Stimulated activated CD4-positive, alpha-beta T cell treated with anti-CD3 and anti-CD28 coated beads, TNF-alpha, amount 100 ng/mL, for 1 hour (primary cell): ENCODE results near the gene SPDL1.

Experiments
- DNase-seq, 3 donors: peaks; one replicate each; pipeline ENCODE4 v3.0.0-alpha.2; 2020; ENCODE audit warnings: low read depth in 3 of 3, low spot score in 1 of 3

The SPDL1 gene, protein sequence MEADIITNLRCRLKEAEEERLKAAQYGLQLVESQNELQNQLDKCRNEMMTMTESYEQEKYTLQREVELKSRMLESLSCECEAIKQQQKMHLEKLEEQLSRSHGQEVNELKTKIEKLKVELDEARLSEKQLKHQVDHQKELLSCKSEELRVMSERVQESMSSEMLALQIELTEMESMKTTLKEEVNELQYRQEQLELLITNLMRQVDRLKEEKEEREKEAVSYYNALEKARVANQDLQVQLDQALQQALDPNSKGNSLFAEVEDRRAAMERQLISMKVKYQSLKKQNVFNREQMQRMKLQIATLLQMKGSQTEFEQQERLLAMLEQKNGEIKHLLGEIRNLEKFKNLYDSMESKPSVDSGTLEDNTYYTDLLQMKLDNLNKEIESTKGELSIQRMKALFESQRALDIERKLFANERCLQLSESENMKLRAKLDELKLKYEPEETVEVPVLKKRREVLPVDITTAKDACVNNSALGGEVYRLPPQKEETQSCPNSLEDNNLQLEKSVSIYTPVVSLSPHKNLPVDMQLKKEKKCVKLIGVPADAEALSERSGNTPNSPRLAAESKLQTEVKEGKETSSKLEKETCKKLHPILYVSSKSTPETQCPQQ

DNA sequence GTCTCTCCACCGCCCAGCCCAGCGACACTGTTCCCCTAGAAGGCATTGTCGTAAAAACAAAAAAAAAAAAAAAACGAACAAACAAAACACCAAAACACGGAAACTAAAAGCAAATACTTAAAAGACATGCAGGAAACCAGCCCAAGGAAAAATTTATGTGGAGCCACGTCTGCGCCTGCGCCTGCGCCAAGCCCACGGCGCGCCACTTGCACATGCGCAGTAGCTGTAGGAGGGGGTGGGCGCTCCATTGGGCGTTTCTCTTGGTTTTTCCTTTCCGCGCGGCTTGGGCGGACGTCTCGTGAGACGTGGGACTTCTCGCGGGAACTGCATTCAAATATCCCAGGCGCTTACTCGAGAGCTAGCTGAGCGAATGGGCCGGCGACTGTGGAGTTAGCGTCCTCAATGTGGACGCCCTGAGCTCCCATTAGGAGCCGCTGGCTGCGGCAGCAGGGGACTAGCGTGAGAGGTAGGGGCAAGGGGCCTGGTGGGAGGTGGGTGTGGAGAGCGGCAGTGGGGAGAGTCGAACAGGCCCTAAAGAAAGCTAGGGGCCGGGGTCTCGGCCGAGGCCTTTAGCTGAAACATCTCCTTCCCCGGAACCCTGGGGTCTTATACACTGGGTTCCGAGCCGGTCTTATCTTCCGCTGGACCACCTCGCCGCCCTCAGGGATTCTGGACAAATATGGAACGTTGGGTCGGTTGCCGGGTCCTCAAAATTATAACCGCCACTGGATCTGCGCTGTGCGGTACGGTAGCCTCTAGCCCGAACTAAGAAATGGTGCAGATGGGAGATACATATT is at the start of gene SPDL1:
SPDL1 (plus strand) TSS at position 350 of the 797 bp plus-strand sequence. CDS start 4,644 bp downstream, outside the sequence.
- DNase-seq = peak; percentile 81 to 90 (median 87)

DNA sequence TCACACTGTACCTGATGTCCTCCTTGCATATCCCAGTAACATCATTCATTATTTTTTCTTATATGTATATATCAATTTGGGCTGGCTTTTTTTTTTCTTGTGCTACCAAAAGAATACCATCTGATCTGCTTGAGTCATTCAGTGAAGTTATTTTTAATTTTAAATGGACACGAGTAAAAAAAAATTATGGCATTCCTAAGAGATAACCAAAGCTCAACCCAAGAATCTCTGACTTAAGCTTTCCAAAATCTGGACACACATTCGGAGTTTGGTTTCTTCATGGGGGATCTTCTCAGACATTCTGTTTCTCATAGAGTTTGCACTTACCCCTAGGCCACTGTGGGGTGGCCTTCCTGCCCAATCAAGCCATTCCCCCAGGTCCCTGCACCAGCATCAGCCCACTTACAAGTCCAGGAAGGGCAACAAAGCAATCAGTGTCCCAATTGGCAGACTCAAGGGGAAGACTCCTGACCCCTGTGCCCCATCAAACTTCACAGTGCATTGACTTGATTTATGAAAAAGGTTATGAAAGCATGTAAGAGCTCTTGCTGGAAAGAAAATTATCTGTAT is 49.2 kb upstream of the SPDL1 start:
- no peak for DNase-seq

DNA sequence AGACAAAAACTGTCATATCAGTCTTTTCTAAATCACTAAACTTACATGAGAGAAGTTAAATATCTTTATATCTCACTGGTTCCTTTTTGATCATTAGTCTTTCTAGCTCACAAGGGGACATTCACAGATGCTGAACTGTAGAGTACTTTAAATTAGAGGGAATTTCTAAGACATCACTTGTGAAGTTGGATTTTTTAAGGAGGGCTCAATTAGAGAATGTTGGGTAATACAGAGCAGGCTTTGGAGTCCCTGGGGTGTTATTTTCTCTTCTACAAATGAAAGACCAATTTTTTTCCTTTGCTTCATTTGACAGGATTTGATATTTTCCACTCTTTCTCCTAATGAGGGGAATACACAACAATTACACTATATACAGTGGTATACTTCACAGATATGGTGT is 48.6 kb upstream of the SPDL1 start:
- DNase-seq = no peak

DNA sequence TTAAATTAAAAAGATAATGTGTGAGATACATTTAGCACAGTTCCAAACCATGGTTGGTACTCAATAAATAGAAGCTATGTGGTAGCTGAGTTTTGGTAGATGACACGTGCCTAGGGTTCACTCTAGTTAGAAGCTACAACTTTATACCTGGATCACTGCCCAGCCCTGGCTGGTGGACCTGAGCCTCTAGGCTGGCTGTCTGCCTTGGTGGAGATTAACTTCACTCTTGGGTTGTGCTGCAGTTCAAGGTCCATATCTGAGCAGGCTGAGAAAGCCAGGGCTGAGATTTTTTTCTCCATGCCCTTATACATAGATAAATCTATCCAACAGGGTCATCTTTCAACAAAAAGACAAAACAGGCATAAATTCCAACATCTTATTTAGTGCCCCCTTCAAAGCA is 44.6 kb upstream of the SPDL1 start:
- no peak for DNase-seq

DNA sequence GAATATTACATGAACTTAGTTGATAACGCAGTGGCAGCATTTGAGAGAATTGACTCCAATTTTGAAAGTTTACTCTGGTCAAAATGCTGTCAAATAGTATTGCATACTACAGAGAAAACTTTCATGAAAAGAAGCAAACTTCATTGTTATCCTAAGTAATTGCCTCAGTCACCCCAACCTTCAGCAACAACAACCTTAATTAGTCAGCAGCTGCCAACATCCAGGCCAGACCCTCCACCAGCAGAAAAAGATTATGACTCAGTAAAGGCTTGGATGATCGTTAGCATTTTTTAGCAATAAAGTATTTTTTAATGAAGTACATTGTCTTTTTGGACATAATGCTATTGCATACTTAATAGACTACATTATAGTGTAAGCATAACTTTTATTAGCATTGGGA is 40.8 kb upstream of the SPDL1 start:
- no peak for DNase-seq

DNA sequence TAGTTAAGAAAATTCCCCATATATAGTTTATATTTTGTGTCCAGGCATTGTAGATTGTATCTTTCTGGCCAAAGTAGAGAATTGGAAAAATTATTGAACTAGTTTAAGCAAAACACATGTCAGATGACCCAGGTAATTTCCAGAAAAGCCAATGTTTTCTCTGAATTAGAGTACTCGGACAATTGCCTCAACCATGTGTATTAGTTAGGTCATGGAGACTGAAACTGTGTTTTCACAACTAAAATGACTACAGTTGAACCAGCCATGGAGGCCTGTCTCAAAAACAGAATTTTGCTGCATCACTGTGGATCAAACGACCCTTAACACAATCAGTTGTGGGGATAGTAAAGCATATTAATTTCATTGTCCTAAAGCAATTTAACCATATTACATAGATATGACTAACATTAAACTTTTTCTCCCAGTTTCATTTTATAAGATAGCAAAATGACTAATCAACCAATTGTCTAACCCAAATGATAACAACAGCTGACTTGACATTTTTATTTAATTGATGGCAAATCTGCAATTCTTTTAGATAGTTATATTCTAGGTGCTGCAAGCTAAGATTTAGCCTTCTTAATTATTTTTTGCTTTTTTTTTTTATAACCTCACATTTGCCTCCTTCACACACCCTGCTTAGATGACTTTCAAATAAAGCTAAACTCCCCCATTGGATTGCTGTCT is 39.2 kb upstream of the SPDL1 start:
- DNase-seq = no peak

DNA sequence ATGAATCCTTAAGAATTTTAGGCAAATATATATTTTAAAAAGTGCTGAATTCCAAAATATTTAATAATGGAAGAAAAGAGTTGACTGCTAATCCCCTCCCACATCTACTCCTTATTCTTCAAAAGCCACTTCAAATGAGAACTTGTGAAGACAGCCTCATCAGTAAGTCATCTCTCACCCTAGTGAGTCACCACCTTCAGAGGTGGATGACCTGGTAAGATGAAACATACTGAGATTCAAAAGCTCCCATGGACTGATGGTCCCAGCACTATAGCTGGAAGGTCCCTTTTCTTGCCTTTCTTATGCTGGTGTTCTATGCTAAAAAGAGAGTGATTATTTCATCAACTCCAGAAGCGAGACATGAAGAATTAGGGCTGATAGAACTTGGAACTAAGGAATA is 37.8 kb upstream of the SPDL1 start:
- DNase-seq = no peak

DNA sequence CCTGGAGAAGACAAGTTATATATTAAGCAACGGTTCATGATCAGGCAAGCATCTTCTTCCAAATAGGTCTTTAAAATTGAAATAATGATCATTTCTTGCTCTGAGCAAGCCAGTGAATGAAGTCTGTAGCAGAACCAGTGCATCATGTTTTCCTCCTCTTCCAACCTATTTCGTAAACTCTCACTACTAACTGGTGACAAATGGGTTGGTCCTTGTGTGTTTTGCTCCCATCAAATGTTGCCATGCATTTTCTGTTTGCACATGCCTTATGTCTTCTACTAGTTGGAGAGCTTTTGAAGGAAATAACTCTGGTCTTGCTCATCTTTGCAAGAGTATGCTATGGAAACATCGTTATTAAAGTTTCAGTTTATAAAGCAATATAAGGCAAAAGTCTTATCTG is 37.2 kb upstream of the SPDL1 start:
- DNase-seq = no peak

DNA sequence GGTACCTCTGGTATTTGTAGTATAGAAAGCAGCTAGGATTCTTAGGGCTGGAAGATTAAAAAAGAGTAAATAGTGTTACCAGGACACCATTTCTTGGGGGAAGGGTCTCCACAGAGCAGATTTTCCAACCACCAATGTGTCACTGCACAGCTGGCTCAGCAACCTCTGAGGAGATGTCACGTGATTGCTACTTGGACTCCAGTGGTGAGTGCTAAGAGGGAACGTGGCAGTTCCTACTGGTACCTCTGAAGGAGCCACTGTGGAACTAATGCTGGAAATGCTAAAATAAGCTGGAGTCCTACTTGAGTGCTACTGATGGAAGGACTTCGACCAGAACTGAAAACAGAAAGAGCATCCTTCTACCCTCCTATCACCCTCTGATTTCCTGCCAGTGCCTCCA is 36.1 kb upstream of the SPDL1 start:
- DNase-seq = no peak

DNA sequence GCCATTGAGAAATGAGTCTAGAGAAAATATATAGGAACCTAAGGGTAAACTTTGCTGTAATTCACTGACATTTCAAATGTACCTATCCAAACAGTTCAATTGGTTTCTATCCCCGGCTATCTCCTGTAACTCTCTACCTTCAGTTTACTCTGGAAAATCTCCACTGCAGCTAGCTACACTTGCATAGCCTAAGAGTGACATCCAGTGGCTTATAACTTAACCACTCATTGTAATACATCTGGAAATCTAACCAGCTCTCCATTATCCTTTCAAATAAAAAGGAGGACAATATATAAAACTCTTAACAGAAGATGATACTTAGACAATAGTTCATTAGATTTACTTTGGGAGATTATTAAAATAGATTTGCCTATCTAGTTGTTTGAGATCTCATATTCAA is 35.3 kb upstream of the SPDL1 start:
- no peak for DNase-seq

DNA sequence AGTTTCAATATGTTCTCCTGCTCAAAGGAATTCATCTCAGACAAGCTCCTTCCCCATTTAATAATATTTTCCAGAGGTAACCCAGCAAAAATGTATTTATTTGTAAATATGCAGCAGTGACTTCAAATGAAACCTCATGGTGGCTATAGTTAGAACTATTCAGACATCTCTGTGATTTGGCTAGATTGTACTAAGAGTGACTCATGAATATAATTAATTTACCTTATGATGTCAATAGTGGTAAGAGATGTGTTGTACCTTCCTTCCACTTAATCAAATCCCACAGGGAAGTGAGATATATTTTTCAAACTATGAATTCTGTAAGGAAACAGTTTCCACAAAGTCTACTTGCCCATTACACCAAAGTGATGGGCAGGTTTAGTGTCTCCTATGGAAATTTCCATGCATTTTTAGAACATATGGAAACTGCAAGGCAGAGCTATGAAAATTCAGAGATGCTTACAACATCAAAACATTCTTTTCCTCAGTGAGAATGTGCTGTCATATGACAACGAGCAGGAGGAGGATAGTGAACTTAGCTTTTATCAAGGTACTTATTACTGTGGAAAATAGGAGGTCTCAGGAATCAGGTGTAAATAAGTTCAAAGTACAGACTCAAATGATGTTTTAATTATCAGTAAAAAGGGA is 34.0 kb upstream of the SPDL1 start:
- DNase-seq = no peak

DNA sequence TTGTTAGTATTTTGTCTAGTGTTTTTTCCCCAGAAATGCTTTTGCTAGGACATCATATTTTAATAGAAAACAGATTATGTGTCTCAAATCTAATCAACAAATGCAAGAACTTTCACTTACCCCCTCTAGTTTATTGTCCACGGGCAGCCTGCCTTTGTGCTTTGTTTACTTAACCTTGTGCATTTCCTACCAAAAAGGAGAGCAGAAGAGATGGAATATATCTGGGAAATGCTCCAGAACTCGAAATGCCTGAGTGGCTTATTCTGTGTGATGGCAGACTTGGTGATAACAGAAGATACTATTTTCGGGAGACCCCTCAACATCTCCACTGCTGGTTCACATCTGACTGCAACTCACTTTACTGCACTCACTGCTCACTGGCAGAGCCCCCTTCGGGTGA is 33.3 kb upstream of the SPDL1 start:
- DNase-seq = no peak

DNA sequence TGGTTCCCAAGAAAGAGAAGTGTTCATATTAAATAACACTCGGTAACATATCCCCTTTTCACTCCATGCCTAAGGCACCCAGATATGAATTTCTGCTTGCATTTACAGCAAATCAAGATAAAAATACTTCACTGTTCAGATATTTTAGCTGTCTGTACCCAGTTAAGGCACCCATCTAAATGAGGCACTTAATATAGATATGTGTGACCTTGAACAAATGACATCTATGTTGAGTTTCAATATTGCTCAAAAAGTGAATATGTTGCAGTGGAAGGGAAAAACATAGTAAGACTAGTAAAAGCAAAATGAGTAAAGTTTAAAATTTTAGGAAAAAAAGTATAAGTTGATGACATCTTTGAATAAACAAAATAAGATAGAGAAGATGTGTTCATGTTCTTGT is 32.4 kb upstream of the SPDL1 start:
- no peak for DNase-seq

DNA sequence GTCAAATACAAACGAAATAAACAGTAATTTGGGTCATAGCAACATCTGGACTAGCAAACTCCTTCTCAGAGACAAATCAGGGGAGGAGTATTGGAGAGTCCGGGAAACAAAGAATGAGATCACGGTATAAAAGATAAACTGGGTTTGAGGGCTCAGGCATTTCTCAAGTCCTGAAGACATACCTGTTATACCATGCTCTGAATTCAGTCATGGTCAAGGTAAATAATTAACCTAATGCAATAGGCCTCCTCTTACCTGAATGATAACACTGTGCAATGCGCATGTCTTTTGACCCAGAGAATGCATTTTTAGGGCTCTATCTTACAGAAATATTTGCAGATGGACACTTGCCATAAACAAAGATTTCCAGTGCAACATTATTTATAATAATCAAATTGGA is 31.9 kb upstream of the SPDL1 start:
- no peak for DNase-seq

DNA sequence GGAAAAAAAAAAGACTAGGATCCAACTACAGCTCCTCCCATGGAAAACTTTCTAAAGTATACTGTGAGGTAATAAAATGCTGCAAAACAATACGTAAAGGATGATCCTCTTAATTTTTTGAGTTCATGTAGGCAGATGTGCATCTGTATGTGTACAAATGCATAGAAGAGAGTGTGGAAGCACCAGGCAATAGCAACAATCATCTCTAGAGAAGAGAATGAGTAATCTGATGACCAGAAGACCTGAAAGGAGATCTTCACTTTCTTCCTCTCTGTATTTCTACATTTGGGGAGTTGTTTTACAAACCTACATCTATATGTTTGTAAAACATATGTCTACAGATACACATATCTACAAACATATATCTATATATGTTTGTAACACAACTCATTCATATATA is 29.3 kb upstream of the SPDL1 start:
- no peak for DNase-seq

DNA sequence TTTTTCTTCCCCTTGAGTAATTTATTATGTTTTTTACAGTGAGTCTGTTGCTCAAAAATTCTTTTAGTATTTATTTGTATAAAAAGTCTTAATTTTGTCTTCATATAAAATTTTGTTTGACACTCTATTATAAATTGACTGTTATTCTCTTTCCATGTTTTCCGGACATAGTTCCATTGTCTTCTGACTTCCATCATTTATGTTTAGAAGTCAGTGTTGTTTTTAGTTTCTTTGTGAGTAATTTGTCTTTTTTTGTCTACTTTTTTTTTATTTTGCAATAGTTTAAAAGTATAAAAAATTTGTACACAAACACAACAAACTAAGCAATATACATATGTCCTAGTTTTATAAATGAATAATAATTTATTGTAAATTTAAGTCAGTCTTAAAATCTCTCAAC is 25.7 kb upstream of the SPDL1 start:
- no peak for DNase-seq

DNA sequence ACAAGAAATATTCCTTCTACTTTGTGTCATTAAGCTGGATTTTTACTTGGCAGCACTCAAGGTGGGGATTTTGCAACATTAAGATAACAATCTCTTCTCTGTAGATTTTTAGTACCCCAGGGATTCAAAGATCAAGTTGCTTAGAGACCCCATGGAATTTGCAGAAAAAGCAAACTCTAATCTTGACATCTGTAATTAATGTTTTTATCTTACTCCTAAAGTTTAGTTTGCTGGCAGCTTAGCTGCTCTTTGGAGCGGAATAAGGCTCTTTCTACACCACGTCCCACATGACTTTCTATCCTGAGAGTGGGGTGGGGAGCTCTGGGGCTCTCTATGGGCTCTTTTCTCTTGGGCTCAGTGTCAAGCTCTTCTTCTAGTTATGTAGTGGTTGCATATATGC is 21.7 kb upstream of the SPDL1 start:
- DNase-seq = no peak

DNA sequence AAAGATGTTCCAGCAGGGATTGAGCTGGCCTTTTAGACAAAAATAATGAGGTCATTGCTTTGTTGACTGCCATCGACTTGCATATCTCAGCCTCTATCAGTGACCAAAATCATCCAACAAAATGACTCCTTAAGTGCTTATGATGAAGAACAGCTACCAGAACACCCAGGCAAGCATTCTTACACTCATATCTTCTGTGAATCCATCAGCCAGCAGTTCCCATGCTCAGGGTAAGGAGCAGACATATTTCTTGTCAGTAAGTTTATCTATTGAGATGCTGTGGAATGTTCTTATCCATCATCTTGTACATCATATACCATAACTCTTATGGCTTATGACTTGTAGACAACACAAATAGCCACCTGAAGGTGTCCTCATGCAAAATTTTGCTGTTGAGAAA is 20.2 kb upstream of the SPDL1 start:
- no peak for DNase-seq

DNA sequence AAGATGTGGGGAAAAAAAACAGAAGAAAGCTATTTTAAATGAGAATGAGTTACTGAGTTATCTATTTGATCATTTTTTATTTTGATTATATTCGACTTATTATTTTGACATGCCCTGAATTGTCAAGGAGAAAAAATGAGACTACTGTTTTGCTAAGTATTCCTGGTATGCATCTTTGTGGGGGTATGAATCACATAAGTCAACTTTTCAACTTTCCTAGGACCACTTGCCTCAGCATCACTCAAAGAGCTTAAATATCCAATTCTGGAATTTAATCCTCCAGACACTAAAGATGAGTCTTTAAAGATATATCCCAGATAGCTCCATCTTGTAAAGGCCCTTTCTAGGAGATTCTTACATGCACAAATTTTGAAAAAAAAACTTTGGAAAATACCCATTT is 17.4 kb upstream of the SPDL1 start:
- DNase-seq = no peak

DNA sequence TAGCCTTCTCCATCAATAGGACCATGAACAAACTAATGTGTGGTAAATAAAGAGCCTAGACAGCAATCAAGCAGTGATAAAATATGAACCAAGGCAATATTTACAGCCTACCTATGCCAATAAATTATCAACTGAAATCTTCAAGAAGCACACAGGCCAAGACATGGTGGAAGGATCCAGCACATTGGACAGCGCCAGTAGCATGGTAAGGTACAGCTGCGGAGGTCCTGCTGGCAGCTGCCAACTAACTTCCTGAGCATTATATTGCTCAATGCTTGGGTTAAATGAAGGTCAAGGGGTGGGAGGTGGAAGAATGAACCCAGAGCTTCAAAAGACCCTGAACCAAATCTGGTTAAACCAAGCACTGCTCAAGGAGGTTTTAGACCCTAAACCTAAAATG is 16.5 kb upstream of the SPDL1 start:
- DNase-seq = no peak

DNA sequence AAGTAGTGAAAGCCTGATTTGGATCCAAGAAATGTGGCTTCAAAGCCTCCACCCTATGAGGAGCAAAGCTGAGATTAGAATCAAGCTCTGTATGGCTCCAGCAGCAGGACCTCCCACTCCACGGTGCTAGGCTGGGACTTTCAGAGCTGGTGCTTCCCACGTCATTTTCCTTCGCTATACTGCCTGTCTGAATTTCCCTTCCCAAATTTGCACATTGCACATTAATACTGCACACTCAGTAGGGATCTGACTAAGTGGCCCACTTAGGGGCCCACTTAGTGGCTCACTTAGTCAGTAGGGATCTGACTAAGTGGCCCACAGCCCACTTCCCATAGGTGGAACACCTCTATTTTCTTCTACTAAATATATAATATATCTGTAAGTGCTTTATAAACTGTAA is 14.1 kb upstream of the SPDL1 start:
- no peak for DNase-seq
